ENCODE results near the gene SLC1A2.

SLC1A2 gene

GRCh38 chr11:35375332-35376117 is 43.8 kb downstream of the SLC1A2 start:
- no peak for DNase-seq

DNA sequence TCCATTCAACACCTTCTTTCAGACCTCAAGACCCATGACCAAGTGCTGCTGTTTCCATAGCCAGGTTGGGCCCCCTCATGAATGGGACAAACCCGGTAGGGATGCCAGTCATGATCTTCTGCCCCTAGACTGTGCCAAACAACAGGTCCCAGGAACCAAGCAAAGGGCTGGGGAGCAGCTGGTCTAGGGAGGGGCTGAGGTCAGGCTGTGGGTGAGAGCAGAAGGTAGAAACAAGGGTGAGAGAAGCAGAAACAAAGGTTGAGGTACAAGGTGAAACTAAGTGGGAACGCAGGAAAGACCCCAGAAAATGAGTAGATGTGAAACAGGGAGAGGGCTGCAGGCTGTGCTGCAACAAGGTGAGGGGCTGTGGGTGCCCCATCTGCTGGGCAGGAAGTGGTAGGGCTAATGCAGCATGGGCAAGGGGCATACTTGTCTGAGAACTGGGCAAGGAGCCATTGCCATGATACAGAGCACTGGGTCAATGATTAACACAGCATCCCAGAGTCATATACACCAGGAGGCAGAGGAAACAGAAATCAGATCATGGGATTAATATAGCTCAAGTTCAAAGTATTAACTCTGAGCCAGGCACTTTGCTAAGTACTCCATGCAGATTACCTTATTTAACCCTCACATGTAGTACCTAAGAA is 45.9 kb downstream of the SLC1A2 start:
- no peak for DNase-seq

DNA sequence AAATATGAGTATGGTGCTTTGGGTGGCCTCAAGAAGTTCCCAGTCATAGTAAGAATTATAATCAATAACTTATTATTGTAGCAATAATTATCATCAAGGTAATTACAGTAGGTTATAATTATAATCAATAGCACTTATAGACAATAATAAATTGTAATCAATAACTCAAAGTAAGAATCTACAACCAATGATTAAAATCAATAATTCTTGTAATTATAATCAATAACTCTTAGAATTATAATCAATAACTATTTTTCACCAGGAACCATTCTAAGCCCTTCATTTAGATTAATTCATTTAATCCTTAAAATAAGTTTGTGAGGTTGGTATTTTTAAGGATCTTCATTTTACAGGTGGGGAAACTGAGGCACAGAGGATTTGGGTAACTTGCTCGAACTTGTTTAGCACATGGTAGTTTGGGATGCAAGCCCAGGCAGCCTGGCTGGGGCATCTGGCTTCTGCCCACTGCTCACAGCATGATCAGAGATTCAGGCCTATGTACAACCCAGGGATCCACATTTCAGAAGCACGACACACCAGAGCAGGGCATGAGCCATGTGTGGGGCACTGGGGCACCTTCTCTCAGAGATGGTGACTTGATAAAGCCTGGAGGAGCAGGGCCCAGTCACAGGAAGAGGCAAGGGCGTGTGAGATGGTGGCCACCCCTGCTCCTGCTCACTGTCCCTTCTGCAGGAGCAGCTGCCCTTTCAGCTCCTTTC is 46.6 kb downstream of the SLC1A2 start:
- DNase-seq, result no peak

GRCh38 chr11:35367491-35367890 is 51.9 kb downstream of the SLC1A2 start:
- DNase-seq, result no peak

- DNase-seq, result no peak
Observed at GRCh38 chr11:35366798-35367197, 52.6 kb downstream of the SLC1A2 start.

GRCh38 chr11:35365961-35366360 is 53.4 kb downstream of the SLC1A2 start:
- DNase-seq, result no peak

- DNase-seq, result no peak
Observed at GRCh38 chr11:35365395-35365794, 54.0 kb downstream of the SLC1A2 start.

- no peak for DNase-seq
Observed at GRCh38 chr11:35363854-35364780, 55.2 kb downstream of the SLC1A2 start.

DNA sequence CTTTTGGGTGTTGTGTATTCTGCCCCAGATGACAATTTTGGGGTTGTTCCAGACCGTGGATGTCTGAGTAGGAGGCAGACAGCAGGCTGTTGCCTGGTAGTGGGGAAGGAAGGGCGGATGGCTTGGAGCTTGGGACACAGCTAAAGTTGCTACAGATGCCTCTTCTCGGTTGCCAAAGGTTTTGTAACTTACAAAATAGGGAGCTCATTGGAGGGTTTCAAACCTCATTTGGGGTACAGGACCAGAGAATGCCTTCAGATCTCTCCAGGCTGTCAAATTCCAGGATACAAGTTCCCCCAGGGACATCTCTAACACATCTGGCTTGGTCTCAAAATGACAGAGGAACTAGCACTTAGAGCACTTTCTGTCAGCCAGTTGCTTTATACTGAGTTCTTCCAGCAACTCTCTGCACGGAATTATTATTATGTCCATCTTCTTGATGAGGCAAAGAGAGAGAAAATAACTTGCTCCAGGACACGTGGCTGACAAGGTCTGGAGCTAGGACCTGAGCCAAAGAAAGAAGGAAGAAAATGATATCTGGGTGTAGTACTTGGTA is 56.0 kb downstream of the SLC1A2 start:
- no peak for DNase-seq

DNA sequence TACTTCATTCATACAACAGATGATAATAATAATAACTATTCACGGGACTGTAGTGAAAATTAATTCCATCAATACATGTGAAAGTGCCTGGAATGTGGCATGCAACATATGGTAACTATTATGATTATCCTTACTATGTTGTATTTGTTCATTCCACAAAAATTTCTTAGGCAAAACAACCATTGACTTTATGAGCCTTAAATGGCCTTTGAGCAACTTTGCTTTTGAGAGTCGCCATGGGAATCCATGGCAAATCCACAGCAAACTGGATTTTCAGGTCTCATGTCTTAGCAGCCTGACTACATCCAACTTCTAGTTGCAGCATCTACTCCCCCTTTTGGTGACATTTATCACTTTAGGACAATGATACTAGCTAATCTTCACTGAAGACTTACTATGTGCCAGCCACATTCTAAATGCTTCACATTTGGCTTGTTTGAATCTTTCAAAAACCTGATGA is 56.8 kb downstream of the SLC1A2 start:
- no peak for DNase-seq

DNA sequence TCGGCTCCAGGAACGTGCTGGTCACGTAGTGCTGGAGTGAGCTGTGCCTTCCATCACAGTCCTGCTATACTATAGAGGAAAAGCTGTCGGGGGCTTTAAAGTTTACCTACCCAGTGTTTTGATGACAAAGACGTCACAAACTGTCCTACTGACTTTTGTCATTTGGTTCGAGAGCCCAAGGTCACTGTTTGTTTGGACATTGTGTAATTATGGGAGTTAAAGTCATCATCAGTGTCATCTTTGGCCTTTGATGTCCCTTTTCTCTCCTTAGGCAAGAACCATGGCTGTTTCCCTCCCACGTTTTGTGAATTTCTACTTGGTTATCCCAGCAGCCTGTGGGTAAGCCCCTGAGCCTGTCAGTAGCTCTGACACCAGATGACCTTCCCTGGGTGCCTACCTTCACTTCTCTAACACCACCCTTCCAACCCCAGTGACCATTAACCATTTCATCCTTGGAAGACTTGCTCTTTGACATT is 59.3 kb downstream of the SLC1A2 start:
- DNase-seq, result no peak

DNA sequence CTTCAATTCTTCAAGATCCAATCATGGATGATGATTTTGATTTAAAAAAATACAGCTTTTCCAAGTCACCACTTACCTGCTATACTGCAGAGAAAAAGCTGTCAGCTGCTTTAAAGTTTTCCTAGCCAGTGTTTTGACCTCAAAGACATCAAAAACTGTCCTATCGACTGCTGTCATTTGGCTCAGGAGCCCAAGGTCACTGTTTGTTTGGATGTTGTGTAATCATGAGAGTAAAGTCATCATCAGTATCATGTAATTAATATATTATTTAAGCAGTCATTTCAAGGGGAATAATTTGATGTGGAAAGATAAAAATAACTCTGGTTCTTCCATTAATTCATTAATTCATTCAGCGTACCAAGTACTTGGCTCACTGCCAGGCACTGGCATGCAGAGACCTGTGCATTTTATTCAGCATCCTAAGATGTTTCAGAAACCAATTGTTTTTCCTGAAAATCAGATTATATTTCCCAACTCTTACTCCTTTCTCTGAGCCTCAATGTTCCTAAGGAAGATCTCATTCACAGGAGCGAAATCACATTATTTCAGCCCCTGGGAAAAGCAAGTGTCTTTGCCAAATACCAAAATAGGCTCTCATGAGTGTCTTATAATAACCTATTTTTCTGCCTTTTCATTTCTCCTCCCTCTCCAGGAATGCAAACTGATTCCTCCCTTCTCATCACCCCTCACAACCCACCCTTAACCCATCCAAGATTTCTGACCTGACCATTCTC is 59.9 kb downstream of the SLC1A2 start:
- no peak for DNase-seq

DNA sequence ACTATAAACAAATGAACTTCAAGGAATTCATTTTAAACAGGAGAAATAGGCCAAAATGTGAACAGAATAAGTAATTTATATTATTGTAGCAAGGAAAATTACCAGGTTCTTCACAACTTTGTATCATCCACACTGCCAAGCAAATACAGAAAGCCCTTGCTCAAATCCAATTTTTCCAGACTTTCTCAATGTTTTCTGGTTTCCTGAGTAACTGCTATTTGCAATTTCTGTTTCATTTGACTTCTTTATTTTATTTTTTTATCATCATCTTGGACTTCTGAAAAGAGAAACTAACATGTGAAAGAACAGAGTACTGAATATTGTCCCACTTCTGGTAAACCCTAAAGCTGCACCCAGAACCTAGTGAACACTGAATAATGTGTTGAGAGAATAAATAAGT is 61.0 kb downstream of the SLC1A2 start:
- no peak for DNase-seq

DNA sequence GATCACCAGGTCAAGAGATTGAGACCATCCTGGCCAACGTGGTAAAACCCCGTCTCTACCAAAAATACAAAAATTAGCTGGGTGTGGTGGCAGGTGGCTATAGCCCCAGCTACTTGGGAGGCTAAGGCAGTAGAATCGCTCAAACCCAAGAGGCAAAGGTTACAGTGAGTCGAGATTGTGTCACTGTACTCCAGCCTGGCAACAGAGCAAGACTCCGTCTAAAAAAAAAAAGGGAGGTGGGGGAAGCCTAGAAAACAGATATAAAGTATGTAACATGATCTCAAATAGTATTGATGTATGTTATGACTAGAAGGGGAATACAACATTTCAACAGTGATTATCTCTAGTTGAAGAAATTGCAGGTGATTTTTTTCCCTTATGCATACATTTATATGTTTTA is 61.4 kb downstream of the SLC1A2 start:
- DNase-seq, result no peak

- no peak for DNase-seq
Observed at GRCh38 chr11:35355102-35355749, 64.1 kb downstream of the SLC1A2 start.

DNA sequence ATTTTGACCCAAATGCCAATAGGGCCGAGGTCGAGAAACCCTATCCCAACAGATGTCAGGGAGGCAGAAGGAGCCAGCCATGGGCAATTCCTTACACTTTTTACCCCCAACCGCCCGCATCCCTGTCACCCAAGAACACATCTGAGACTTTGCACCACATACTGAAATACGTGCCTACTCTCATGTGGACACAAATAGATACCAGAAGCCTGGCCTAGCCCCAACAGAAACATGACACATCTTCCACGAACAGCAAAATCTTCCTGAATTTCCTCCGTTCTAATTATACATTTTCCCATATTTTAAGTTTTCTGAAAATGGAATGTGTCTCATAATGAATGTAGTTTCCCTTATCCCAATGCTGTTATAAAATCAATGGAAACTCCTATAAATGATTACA is 64.7 kb downstream of the SLC1A2 start:
- DNase-seq, result no peak

- DNase-seq, result no peak
Observed at GRCh38 chr11:35352077-35352888, 67.1 kb downstream of the SLC1A2 start.

- DNase-seq, result no peak
Observed at GRCh38 chr11:35349897-35350296, 69.5 kb downstream of the SLC1A2 start.

GRCh38 chr11:35348898-35349687 is 70.3 kb downstream of the SLC1A2 start:
- no peak for DNase-seq
